Measurements from ENCODE around the gene RAB36. TPM values are rescaled to one million over a fixed set of nuclear protein-coding genes. Genes with fewer than 3 reads are reported as not detected.

The RAB36 gene
- total RNA-seq, 1 donor from 2014 or later, result 22.3 TPM

DNA sequence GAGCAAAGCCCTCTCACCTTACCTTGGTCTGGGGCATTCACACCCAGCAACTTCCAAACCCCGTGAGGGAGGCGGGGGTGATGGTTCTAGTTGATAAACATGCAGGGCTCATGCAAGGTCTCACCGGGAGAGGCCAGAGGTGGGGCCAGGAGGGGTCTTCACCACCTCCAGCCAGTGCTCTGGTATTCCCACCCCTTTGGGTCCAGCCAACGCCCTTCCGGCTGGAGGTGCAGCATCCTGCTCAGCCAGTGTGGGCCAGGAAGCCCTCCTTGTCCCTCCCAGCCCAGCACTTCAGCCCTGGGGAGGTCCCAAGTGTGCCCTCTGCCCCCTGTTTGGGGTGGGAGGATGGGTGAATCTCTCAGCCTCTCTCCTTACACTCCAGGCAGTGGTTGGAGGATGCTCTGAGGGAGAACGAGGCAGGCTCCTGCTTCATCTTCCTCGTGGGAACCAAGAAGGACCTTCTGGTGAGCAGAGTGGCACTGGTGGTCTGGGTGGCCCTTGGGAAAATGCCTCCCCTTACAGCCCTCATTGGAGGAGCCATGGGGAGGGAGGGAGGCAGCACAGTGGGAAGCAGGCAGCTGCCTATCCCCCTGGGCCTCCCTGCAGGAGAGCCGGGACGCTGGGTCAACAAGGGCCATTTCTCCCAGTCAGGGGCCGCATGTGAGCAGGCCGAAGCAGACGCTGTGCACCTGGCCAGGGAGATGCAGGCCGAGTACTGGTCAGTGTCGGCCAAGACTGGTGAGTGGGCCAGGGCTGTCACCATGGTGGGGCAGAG is 13.4 kb downstream of the RAB36 start:
- DNase-seq (ENCODE audit: low spot score), result no peak

DNA sequence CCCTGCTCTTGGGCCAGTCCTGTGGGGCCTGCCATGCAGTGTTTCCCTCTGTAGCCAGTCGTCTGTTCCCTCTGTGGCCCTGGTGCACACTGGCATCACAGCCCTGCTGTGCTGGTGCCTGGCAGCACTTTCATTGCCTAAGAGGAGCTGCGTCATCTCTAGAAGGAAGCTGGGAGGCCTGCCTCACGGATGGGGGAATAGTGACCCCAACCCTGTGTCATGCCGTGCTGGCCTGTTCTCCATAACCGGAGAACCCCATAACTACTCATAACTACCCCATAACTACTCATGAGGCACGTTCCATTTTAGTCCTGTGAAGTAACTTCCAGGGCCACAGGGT is 14.0 kb downstream of the RAB36 start:
- DNase-seq (ENCODE audit: low spot score), result no peak

DNA sequence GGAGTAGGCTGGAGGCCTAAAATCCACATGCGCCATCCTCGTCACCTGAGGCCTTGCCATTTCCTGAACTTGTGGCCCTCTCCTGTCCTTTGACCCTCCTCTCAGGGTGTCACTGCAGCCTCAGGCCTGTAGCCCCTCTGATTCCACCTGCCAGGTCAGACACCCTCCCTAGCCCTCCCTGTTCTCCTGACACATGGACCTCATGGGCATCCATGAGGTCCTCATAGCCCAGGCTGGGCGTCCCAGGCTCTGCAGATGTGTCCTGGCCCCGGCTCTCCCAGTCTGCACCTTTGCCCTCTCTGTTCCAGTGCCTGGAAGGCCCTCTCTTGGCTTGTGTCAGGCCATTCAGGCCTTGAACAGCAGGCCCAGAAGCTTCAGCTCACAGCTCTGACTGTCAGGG is 15.8 kb downstream of the RAB36 start:
- DNase-seq (ENCODE audit: low spot score), result no peak

DNA sequence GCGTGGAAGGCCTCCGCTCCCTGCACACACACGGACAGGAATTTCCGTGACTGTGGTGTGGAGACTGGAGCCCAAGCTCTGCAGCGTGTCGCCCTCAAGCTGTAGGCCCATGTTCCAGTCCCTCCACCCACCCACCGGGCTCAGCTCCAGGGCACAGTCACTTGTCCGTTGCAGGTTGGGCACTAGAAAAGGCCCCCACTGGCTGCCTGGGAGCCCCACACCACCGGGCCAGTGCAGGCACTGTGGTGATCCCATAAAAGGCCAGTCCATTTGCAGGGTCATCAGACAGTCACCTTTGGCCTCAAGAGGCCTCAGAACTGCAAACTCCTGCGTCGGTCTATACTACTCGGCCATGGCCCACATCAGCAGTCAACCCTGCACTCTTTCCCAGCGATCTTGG is 16.3 kb downstream of the RAB36 start:
- DNase-seq (ENCODE audit: low spot score), result no peak

DNA sequence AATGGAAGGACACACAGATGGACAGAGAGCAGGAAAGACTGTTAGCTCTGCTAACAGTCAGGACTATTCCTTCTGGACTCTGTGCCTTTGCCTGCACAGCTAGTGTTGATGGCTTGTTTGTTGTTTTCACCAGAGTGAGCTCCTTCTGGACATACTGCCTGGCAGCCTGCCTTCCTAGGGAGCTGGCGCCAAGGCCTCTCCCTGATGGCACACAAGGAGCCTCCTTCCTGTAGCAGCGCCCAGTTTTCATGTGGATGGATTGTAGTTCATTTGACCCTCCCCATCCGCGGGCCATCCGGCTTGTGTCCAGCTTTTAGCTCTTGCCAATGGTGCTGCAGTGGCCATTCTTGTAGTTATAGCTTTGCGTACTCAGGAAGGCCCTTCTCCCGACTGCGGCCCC is 18.4 kb downstream of the RAB36 start:
- peak; percentile 75 for DNase-seq (ENCODE audit: low spot score)

DNA sequence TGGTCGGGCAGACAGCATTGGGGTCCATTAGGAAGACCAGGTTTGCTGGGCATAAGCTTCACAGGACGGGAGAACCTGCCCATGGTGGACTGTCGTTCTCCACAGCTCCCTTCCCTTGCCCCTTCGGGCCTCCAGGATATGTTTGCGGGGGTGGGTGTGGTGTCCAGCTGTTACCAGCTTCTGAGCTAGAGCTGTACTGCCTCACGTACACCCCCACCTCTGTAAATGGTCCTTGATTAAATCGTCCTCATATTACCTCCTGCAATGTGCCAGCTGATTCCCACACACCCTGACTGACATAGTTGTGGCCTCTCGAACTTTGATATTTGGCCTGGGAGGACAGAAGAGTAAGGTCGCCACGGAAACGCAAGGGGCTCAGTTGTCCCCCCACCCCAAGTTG is 18.8 kb downstream of the RAB36 start:
- DNase-seq (ENCODE audit: low spot score), result no peak

DNA sequence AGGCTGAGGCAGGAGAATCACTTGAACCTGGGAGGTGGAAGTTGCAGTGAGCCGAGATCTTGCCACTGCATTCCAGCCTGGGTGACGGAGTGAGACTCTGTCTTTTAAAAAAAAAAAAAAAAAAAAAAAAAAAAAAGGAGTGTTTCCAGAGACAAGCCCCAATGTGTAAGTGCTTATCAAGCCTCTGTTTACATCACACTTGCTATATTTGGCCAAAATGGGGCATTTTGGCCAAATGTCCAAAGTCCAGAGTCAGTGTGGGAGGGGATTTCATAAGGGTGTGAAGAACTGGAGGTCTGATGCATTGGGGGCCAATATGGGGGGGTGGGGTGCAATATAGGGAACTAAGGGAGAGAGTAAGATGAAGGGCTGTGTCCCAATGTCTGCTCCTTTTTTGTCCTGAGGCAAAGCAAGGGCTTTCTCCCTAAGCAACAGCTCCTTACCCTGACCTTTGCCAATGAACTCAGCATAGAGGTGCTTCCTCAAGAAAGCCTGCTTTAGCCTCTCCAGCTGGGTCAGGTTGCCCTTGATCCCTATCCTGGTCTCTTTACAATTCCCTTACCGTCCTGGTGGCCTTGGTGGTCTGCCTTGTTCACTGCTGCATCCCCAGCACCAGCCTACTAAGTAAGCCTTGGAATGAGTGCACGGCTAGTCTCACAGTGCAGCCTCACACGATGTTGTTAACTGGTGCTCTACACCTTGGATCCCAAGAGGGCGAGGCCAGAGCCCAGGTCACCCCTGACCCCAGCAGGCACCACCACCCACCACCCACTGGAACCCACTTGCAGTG is 21.0 kb downstream of the RAB36 start:
- DNase-seq (ENCODE audit: low spot score), result no peak

DNA sequence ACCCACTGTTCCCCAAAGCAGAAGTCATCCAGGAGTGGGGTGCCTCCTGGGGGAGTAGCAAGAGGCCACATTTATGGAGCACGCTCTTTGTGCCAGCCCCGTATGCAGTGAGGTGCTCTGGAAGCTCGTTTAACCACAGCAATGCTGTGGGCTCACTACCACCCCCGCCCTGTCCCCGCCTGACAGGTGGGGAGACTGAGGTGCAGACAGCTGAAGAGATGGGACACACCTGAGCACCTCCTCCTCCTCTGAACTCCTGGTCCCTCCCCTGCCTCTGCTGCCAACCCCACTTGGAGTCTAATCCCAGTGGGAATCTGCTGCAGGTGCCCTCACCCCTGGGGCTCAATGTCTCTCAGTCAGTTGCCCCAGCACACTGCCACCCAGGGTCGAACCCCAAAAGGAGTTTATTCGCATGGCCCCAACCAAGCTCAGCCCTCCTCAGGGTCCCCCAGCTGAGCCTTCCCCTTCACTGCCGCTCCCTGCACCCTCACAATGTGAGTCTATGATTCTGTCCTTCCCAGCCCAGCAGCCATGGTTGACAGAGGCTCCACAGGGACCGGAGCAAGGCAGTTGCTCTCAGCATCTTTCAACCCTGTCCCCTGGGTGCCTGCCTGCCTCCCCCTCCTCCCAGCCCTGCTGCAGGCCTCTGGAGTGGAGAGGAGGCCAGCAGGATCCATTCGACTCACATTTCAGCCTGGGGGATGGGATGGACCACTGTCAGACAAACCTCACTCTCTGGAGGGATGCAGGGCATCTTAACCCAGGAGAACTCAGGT is 21.8 kb downstream of the RAB36 start:
- no peak for DNase-seq (ENCODE audit: low spot score)

DNA sequence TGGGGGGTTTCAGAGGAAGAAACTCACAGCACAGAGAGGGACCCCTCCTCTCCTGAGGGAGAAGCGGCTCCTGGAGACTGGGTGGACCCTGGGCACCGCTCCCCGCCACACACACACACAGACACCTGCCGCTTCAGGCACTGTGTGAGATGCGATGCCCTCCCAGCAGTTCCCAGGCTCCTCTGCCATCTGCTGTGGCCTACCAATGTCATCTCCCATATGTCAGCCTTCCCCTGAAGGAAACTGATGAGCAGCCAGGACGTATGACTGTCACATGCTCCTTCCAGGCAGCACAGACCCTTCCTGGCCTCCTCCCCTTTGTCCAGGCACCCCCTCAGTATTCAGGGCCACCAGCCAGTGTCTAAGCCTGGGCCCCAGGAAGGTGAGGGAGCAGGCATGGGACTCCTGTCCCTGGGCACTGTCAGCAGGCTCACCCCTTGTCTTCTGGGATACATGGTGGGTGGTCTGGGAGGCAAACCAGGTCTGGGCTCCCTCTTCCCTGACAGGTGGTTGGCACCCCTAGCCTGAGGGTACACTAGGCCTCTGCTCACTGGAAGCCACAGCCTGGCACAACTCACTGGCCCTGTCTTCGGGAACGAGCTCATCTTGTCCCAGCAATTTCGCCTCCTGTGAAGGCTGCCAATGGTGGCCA is 23.2 kb downstream of the RAB36 start:
- DNase-seq (ENCODE audit: low spot score), result no peak

DNA sequence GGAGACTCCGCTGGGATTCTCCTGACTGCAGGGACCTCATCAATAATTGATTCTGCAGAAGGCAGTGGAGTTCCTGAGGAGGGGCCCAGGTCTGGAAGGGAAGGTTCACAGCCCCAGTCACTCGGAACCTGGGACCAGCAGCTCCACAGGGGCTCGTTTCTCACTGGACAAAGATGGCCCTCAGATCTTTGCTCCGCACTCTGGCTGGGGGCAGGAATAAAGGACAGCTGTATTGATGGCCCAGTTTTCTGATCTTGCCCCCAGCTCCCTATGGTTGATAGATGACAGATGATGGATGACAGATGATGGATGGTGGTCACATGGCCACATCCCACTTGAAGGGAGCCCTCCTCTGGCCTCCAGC is 23.7 kb downstream of the RAB36 start:
- no peak for DNase-seq (ENCODE audit: low spot score)

DNA sequence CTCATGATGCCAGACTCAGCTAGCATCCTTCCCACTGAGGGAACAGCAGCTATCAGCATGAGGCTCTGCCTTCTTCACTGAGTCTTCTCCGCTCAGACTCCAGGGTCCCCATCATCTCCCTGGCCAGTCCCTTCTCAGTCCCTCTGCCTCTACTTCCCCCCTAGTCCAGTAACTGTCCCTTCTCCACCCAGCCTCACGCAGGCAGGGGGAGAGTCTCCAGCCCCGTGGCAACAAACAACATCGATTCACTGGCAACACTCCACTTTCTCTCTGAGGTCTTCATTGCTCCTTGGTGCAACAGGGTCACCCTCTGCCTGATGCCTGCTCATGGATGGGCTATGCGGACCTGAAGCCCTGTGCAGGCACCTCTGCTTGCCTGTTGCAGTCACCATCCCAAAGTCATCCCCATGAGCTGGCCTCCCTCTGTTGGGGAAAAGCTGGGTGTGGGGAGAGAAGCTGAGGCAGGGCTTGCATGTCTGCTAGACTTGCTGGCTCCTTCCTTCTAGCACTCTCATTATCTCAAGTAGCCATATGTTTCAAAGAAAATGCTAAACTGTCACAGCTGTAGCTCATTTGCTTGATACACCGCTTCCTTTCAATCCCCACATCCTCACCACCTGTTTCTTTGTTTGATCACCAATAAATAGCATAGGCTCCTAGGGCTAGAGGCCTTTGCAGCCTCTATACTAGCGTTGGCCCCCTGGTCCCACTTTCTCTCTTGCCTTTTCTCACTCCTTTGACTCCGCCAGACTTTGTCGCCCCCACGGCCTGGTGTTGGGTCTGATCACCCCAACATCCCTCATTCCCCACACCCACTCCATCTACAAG is 30.8 kb downstream of the RAB36 start:
- DNase-seq (ENCODE audit: low spot score), result no peak

DNA sequence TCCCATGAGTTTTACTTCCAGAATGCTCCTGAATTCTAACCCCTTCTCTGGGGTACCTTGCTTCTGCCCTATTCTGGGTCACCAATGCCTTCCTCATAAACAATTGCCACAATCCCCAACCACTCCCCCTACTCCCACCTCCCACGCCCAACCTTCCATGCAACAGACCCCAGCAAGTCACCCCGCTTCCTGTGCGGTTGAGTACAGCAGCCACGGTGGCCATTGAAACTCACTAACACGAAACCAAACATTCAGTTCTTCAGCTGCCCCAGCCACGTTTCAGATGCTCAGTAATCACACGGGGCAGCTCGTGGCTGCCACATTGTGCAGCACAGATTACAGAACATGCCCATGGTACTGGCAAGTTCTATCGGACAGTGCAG is 31.4 kb downstream of the RAB36 start:
- no peak for DNase-seq (ENCODE audit: low spot score)

DNA sequence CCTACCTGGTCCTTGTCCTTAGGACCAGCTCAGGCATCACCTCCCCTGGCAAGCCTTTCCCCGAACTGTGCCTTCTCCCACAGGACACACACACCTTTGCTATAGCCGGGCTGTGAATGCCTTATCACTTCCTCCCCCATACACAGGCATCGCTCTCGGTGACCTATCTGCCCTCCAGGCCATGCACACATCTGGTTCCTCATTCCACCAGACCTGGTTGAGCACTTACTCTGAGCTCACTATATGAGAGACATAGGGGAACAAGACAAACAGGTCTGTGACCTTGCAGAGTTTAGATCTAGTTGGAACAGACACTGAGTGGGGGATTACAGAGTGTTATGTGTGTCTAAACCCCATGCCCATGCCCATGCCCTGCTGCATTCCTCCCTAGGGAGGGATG is 31.9 kb downstream of the RAB36 start:
- DNase-seq (ENCODE audit: low spot score), result no peak

DNA sequence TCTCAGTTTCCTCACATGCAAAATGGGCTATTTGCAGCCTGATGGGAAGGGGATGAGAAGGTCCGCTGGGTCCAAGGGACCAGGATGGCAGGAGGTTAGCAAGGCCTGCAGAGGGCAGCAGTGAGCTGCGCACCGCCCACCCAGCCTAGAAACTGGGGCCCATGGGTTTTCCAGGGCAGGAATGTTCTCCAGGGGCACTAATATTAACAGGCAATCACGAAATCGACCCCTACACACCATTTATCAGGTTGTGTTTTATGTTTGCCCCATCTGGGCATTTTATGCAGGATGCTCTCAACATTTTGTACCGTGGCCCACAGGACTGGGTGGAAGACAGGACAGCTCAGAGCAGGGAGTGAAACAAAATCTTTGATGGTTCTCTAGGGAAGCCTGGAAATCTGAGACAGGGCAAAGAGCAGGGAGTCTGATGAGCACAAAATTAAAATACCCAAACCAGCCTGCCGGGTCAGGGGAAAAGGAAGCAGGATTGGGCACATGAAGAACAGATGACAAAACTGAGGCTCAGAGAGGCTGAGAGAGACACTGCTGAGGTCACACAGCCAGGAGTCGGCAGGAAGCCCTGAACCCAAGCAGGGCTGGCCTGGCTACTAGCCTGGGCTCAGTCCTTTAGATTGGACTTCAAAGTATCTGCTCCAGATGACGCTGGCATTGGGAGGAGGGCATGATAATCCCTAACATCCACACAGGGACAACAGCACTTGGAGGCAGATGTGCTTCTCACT is 33.4 kb downstream of the RAB36 start:
- peak; percentile 51 for DNase-seq (ENCODE audit: low spot score)

DNA sequence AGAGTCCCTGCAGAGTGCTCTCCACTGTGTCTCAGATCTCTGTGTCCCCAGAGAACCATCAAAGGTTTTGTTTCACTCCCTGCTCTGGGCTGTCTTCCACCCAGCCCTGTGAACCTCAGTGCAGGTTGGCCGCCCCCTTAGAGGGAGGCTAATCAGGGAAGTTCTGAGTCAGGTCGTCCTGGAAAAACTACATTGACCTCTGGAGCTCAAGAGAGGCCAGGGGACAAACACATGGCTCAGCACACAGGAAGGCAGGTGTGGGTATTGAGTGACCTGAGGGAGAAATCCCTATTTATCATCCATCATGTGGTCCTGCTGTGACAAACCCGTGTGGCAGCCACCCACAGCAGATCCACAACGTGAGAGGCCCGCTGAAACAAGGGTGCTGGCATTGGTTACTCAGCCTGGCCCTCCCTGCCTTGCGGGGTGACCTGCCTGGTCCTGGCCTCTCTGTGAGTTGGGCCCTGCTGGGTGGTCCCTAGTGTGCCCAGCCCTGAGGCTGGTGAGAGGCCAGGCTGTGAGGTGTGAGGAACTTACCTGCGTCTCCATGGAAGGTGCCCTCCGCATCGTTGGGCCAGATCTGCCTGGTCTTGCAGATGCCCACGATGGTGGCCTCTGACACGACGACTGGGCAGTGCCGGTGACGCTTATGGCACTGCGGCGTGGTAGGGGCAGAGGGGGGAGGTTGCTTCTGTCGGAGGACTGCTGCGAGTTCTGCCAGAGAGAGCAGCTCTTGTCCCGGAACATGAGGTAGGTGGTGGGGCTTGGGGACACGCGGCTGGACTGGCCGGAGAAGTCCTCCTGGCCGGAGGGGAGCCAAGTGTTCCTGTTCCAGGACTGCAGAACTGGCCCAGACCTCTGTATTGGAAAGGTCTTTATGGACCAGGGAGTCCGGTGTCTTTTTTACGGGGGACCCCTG is 34.4 kb downstream of the RAB36 start:
- DNase-seq (ENCODE audit: low spot score), result no peak

DNA sequence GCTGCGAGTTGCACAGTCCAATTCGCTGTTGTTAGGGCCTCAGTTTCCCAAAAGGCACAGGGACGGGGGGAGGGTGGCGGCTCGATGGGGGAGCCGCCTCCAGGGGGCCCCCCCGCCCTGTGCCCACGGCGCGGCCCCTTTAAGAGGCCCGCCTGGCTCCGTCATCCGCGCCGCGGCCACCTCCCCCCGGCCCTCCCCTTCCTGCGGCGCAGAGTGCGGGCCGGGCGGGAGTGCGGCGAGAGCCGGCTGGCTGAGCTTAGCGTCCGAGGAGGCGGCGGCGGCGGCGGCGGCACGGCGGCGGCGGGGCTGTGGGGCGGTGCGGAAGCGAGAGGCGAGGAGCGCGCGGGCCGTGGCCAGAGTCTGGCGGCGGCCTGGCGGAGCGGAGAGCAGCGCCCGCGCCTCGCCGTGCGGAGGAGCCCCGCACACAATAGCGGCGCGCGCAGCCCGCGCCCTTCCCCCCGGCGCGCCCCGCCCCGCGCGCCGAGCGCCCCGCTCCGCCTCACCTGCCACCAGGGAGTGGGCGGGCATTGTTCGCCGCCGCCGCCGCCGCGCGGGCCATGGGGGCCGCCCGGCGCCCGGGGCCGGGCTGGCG is 35.1 kb downstream of the RAB36 start, which contains the start of gene BCR:
TSS of gene BCR (plus strand) at position 209 of the 592 bp plus-strand sequence. CDS start 452 bp downstream, outside the sequence.
- DNase-seq (ENCODE audit: low spot score), result peak; percentile 63

DNA sequence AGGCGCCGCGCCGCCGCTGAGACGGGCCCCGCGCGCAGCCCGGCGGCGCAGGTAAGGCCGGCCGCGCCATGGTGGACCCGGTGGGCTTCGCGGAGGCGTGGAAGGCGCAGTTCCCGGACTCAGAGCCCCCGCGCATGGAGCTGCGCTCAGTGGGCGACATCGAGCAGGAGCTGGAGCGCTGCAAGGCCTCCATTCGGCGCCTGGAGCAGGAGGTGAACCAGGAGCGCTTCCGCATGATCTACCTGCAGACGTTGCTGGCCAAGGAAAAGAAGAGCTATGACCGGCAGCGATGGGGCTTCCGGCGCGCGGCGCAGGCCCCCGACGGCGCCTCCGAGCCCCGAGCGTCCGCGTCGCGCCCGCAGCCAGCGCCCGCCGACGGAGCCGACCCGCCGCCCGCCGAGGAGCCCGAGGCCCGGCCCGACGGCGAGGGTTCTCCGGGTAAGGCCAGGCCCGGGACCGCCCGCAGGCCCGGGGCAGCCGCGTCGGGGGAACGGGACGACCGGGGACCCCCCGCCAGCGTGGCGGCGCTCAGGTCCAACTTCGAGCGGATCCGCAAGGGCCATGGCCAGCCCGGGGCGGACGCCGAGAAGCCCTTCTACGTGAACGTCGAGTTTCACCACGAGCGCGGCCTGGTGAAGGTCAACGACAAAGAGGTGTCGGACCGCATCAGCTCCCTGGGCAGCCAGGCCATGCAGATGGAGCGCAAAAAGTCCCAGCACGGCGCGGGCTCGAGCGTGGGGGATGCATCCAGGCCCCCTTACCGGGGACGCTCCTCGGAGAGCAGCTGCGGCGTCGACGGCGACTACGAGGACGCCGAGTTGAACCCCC is 35.8 kb downstream of the RAB36 start:
- DNase-seq (ENCODE audit: low spot score), result no peak

DNA sequence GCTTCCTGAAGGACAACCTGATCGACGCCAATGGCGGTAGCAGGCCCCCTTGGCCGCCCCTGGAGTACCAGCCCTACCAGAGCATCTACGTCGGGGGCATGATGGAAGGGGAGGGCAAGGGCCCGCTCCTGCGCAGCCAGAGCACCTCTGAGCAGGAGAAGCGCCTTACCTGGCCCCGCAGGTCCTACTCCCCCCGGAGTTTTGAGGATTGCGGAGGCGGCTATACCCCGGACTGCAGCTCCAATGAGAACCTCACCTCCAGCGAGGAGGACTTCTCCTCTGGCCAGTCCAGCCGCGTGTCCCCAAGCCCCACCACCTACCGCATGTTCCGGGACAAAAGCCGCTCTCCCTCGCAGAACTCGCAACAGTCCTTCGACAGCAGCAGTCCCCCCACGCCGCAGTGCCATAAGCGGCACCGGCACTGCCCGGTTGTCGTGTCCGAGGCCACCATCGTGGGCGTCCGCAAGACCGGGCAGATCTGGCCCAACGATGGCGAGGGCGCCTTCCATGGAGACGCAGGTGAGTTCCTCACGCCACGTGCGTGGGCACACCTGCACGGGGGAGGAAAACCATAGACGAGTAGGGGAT is 36.5 kb downstream of the RAB36 start:
- no peak for DNase-seq (ENCODE audit: low spot score)
